HL-60 (cell line): ENCODE data around the gene ALOX12.

Experiments
- GABPA ChIP-seq: IDR thresholded peaks from 2 replicates; pipeline ENCODE4 v1.6.1; 2012; ENCODE audit warnings: low read depth
- POLR2AphosphoS5 ChIP-seq: IDR thresholded peaks from 2 replicates; pipeline ENCODE4 v1.6.1; 2012; ENCODE audit warnings: low read depth
- SPI1 ChIP-seq: IDR thresholded peaks from 2 replicates; pipeline ENCODE4 v1.6.1; 2012; ENCODE audit warnings: low read depth, mild to moderate bottlenecking, borderline replicate concordance
- TF ChIP-seq, protein P1 (sequence below): IDR thresholded peaks from one replicate; pipeline ENCODE4 v1.5.1; 2011; ENCODE audit warnings: low read length, control low read depth, inconsistent platforms; ENCODE audit not compliant: insufficient read depth
- TF ChIP-seq, protein P2 (sequence below): IDR thresholded peaks from 2 replicates; pipeline ENCODE4 v1.6.1; 2012; ENCODE audit warnings: low read depth; ENCODE audit not compliant: insufficient replicate concordance

DNA sequence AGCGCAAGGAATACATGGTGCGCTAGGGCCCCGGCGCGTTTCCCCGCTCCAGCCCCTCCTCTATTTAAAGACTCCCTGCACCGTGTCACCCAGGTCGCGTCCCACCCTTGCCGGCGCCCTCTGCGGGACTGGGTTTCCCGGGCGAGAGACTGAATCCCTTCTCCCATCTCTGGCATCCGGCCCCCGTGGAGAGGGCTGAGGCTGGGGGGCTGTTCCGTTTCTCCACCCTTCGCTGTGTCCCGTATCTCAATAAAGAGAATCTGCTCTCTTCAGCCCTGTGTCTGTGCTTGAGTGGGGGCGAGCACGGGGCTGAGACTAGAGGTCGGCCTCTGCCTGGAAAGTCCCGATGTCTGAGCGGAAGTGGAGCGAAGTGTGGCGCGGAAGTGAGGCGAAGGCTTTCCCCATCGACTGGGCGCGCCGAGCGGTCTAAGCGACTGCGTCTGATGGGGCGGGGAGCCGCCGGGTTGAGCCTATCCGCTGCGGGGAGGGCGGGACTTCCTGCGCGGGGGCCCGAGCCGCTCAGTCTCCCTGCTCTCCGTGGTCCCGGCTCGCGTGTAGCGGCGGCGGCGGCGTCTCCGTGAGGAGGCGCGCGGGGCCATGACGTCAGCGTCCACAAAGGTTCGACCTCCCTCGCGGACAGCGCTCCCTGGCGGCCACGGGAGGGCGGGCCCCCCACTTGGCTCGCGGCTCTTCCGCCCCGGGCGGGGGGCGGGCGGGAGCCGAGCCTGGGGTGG lies 18.6 kb downstream of the ALOX12 start:
- TF ChIP-seq, protein P1, sequence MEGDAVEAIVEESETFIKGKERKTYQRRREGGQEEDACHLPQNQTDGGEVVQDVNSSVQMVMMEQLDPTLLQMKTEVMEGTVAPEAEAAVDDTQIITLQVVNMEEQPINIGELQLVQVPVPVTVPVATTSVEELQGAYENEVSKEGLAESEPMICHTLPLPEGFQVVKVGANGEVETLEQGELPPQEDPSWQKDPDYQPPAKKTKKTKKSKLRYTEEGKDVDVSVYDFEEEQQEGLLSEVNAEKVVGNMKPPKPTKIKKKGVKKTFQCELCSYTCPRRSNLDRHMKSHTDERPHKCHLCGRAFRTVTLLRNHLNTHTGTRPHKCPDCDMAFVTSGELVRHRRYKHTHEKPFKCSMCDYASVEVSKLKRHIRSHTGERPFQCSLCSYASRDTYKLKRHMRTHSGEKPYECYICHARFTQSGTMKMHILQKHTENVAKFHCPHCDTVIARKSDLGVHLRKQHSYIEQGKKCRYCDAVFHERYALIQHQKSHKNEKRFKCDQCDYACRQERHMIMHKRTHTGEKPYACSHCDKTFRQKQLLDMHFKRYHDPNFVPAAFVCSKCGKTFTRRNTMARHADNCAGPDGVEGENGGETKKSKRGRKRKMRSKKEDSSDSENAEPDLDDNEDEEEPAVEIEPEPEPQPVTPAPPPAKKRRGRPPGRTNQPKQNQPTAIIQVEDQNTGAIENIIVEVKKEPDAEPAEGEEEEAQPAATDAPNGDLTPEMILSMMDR, result peak; percentile 12
- TF ChIP-seq, protein P2, sequence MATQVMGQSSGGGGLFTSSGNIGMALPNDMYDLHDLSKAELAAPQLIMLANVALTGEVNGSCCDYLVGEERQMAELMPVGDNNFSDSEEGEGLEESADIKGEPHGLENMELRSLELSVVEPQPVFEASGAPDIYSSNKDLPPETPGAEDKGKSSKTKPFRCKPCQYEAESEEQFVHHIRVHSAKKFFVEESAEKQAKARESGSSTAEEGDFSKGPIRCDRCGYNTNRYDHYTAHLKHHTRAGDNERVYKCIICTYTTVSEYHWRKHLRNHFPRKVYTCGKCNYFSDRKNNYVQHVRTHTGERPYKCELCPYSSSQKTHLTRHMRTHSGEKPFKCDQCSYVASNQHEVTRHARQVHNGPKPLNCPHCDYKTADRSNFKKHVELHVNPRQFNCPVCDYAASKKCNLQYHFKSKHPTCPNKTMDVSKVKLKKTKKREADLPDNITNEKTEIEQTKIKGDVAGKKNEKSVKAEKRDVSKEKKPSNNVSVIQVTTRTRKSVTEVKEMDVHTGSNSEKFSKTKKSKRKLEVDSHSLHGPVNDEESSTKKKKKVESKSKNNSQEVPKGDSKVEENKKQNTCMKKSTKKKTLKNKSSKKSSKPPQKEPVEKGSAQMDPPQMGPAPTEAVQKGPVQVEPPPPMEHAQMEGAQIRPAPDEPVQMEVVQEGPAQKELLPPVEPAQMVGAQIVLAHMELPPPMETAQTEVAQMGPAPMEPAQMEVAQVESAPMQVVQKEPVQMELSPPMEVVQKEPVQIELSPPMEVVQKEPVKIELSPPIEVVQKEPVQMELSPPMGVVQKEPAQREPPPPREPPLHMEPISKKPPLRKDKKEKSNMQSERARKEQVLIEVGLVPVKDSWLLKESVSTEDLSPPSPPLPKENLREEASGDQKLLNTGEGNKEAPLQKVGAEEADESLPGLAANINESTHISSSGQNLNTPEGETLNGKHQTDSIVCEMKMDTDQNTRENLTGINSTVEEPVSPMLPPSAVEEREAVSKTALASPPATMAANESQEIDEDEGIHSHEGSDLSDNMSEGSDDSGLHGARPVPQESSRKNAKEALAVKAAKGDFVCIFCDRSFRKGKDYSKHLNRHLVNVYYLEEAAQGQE, result no peak
- peak; percentile 90 for TF ChIP-seq POLR2AphosphoS5
- TF ChIP-seq GABPA, result peak; percentile 65; the same call in 1 of the 2 replicates
- TF ChIP-seq SPI1, result peak; percentile 76
